NCI-H1694 (cell line): ENCODE measurements around the gene MTOR.

Experiments
- DNase-seq: peaks from one replicate; lab custom pipeline; 2025; lab: John Stamatoyannopoulos, UW

MTOR gene

GRCh38 chr1:11061652-11062365 lies 200.5 kb downstream of the MTOR start:
- no peak for DNase-seq

GRCh38 chr1:11059968-11060830 lies 202.2 kb downstream of the MTOR start, which contains the start of gene SRM:
TSS of gene SRM (minus strand) at chr1:11060018. CDS start at chr1:11059943, 75 bp downstream.
- DNase-seq: peak; percentile 42

- DNase-seq: no peak
Measured at GRCh38 chr1:11059155-11059967, 203.0 kb downstream of the MTOR start.

- DNase-seq: no peak
Measured at GRCh38 chr1:11058595-11059154, 203.7 kb downstream of the MTOR start.

- no peak for DNase-seq
Measured at GRCh38 chr1:11058026-11058425, 204.3 kb downstream of the MTOR start.

- no peak for DNase-seq
Measured at GRCh38 chr1:11057477-11057876, 204.9 kb downstream of the MTOR start.
